Neural progenitor cell (in vitro differentiated cells): ENCODE data around the gene CACNA1E. TPM values are rescaled to one million over a fixed set of nuclear protein-coding genes. Genes with fewer than 3 reads are reported as not detected.

Experiments
- DNase-seq: peaks from one replicate; pipeline ENCODE4 v3.0.0-alpha.2; 2016; ENCODE audit warnings: low spot score
- H2AFZ ChIP-seq: fragments of 200-600 bp; sonication (generic); replicated peaks from 2 replicates; pipeline ENCODE4 v1.6.1; 2016; ENCODE audit warnings: antibody characterized with exemption
- H3F3A ChIP-seq: fragments of 200-600 bp; sonication (generic); 2 replicates; pipeline ENCODE4 v1.6.1; 2016; ENCODE audit warnings: antibody characterized with exemption, low read depth
- H3K27ac ChIP-seq: fragments of 200-600 bp; sonication (generic); 2 replicates; pipeline ENCODE4 v1.5.1; 2016; ENCODE audit warnings: mild to moderate bottlenecking
- H3K27me3 ChIP-seq: fragments of 200-600 bp; sonication (generic); 2 replicates; pipeline ENCODE4 v1.6.1; 2016; ENCODE audit warnings: mild to moderate bottlenecking, moderate library complexity
- H3K36me3 ChIP-seq: fragments of 200-600 bp; sonication (generic); 2 replicates; pipeline ENCODE4 v1.5.1; 2016
- H3K4me1 ChIP-seq: fragments of 200-600 bp; sonication (generic); 2 replicates; pipeline ENCODE4 v1.6.1; 2016; ENCODE audit warnings: mixed run types
- H3K4me2 ChIP-seq: fragments of 200-600 bp; sonication (generic); 2 replicates; pipeline ENCODE4 v1.6.1; 2016
- H3K4me3 ChIP-seq: fragments of 200-600 bp; sonication (generic); 2 replicates; pipeline ENCODE4 v1.5.1; 2016
- H3K79me2 ChIP-seq: fragments of 200-600 bp; sonication (generic); 2 replicates; pipeline ENCODE4 v1.6.1; 2016; ENCODE audit warnings: low read depth
- H3K9ac ChIP-seq: fragments of 200-600 bp; sonication (generic); 2 replicates; pipeline ENCODE4 v1.6.1; 2016
- H3K9me3 ChIP-seq: fragments of 200-600 bp; sonication (generic); 2 replicates; pipeline ENCODE4 v1.5.1; 2016; ENCODE audit warnings: low read depth
- H4K20me1 ChIP-seq: fragments of 200-600 bp; sonication (generic); 2 replicates; pipeline ENCODE4 v1.6.1; 2016; ENCODE audit warnings: low read depth
- H3K27ac Mint-ChIP-seq: 3 replicates; pipeline ENCODE4 v1.8.0; 2021; ENCODE audit warnings: mixed read lengths
- H3K27me3 Mint-ChIP-seq: 2 replicates; pipeline ENCODE4 v1.8.0; 2022; ENCODE audit warnings: low read depth, mild to moderate bottlenecking, inconsistent platforms, moderate library complexity, mixed read lengths; ENCODE audit not compliant: insufficient read depth
- H3K36me3 Mint-ChIP-seq: 3 replicates; pipeline ENCODE4 v1.8.0; 2021; ENCODE audit warnings: mixed read lengths
- H3K4me1 Mint-ChIP-seq: 3 replicates; pipeline ENCODE4 v1.8.0; 2021; ENCODE audit warnings: mixed read lengths
- H3K4me3 Mint-ChIP-seq: 3 replicates; pipeline ENCODE4 v1.8.0; 2021; ENCODE audit warnings: mild to moderate bottlenecking, moderate library complexity, mixed read lengths
- H3K9me3 Mint-ChIP-seq: 3 replicates; pipeline ENCODE4 v1.8.0; 2020; ENCODE audit warnings: mixed read lengths
- EZH2 ChIP-seq: fragments of 200-600 bp; sonication (generic); IDR thresholded peaks from 2 replicates; pipeline ENCODE4 v1.6.1; 2017; ENCODE audit warnings: antibody characterized with exemption, mild to moderate bottlenecking, moderate library complexity
- EZH2phosphoT487 ChIP-seq: fragments of 200-600 bp; sonication (generic); IDR thresholded peaks from 2 replicates; pipeline ENCODE4 v1.6.1; 2017; ENCODE audit warnings: antibody characterized with exemption
- total RNA-seq: library from RNA; depleted of rRNA; stranded (reverse); fragments of >200 nt; gene quantifications from 2 replicates; pipeline ENCODE4 v1.2.3, GENCODE V29; 2015; ENCODE audit warnings: low replicate concordance
- TF ChIP-seq, protein P1 (sequence below): fragments of 200-600 bp; sonication (generic); IDR thresholded peaks from 2 replicates; pipeline ENCODE4 v1.5.1; 2017; ENCODE audit warnings: antibody characterized with exemption, mild to moderate bottlenecking

Gene CACNA1E
- total RNA-seq, 1 donor from 2014 or later: 2.1 TPM

DNA sequence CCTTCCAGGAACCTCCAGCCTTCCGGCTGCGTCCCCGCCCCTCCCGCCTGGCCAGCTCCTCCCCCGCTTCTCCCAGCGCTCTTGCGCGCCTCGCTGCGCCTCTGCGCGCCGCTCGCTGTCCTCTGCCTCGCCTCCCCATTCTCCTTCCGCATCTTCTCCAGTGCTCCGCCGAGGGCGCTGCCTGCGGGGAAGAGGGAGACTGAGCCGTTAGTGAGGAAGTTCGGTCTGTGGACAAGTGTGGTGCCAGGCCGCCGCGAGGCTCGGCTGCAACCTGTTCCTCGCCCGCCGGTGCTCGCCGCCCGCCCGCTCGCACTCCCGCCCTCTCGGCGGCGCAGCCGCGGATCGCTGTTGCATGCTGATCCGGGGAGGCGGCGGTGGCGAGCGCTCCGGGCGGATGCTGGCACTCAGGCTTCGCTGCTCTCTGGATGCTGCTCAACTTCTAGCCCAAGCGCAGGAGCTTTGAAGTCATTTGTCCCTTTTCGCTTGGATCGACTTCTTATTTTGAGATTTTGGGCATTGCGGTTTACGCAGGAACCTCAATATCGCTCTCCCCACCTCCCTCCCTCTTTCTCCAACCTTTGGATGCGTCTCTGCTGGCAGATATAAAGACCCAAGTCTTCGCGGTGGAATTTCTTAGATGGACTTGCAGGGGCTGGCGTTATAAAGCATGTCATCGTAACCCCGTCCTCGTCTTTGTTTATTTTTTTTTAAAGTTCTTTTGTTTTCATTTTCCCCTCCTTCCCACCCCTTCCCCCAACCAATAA, 614 bp upstream of the CACNA1E start:
- Histone ChIP-seq H3F3A (peaks cover 20% of the 10 kb centered on the region), H4K20me1 (peaks cover 7% of the 10 kb centered on the region), H3K27me3 (peaks cover 80% of the 10 kb centered on the region), H3K9me3 (no peaks in the 10 kb centered on the region), H3K4me3 (peak overlapping the region; percentile 48), H3K79me2 (no peaks in the 10 kb centered on the region), H3K4me1 (peaks cover 25% of the 10 kb centered on the region), H3K36me3 (no peaks in the 10 kb centered on the region), H3K9ac (no peak overlapping the region), H3K4me2 (peak overlapping the region; percentile 85), H3K27ac (no peak overlapping the region), H2AFZ (peak overlapping the region; percentile 75)
- TF ChIP-seq, protein P1, sequence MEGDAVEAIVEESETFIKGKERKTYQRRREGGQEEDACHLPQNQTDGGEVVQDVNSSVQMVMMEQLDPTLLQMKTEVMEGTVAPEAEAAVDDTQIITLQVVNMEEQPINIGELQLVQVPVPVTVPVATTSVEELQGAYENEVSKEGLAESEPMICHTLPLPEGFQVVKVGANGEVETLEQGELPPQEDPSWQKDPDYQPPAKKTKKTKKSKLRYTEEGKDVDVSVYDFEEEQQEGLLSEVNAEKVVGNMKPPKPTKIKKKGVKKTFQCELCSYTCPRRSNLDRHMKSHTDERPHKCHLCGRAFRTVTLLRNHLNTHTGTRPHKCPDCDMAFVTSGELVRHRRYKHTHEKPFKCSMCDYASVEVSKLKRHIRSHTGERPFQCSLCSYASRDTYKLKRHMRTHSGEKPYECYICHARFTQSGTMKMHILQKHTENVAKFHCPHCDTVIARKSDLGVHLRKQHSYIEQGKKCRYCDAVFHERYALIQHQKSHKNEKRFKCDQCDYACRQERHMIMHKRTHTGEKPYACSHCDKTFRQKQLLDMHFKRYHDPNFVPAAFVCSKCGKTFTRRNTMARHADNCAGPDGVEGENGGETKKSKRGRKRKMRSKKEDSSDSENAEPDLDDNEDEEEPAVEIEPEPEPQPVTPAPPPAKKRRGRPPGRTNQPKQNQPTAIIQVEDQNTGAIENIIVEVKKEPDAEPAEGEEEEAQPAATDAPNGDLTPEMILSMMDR: peak; percentile 13
- TF ChIP-seq EZH2 (peak; percentile 18), EZH2phosphoT487 (peak; percentile 20)
- Mint-ChIP-seq H3K4me1 (peaks cover 29% of the 10 kb centered on the region), H3K4me3 (peak overlapping the region; percentile 87), H3K9me3 (peaks cover 2% of the 10 kb centered on the region), H3K27ac (peak overlapping the region; percentile 69), H3K36me3 (no peaks in the 10 kb centered on the region), H3K27me3 (peaks cover 50% of the 10 kb centered on the region)
- peak; percentile 85 for DNase-seq

DNA sequence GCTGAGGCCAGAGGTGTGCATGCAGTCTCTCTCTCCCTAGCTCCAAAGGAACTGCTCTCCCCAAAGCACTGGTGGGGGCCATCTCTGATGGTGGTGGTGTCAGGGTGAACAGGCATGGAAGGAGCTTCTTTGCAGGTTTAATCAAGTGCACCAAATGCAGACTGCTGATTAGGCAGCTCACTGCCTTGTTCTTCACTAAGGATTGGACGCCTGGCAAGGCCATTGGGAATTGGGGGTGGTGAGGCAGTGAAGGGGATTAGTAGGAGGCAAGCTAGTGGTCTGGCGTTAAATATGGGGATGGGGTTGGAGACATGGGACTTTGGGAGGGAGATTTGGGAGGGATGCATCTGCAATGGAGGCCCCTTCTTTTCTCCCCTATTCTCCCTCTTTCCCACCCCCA, 1.5 kb downstream of the CACNA1E start:
- H3K36me3 Mint-ChIP-seq: no peaks in the 10 kb centered on the region
- peaks cover 22% of the 10 kb centered on the region for H3K4me1 ChIP-seq
- no peak overlapping the region for H3K27ac ChIP-seq
- peaks cover 57% of the 10 kb centered on the region for H3K27me3 Mint-ChIP-seq
- H3K4me3 ChIP-seq: no peak overlapping the region
- no peaks in the 10 kb centered on the region for H3K9me3 ChIP-seq
- H3K27ac Mint-ChIP-seq: no peak overlapping the region
- H3K27me3 ChIP-seq: peaks cover 99% of the 10 kb centered on the region
- no peak overlapping the region for H2AFZ ChIP-seq
- H3K36me3 ChIP-seq: no peaks in the 10 kb centered on the region
- DNase-seq: no peak
- H3K4me1 Mint-ChIP-seq: peaks cover 26% of the 10 kb centered on the region
- peak overlapping the region; percentile 77 for H3K4me3 Mint-ChIP-seq
- peaks cover 7% of the 10 kb centered on the region for H4K20me1 ChIP-seq
- no peak overlapping the region for H3K9ac ChIP-seq
- H3K9me3 Mint-ChIP-seq: peaks cover 2% of the 10 kb centered on the region
- TF ChIP-seq, protein P1: no peak
- TF ChIP-seq EZH2phosphoT487 (no peak), EZH2 (no peak)
- peaks cover 20% of the 10 kb centered on the region for H3F3A ChIP-seq
- H3K79me2 ChIP-seq: no peaks in the 10 kb centered on the region
- H3K4me2 ChIP-seq: peak overlapping the region; percentile 93

DNA sequence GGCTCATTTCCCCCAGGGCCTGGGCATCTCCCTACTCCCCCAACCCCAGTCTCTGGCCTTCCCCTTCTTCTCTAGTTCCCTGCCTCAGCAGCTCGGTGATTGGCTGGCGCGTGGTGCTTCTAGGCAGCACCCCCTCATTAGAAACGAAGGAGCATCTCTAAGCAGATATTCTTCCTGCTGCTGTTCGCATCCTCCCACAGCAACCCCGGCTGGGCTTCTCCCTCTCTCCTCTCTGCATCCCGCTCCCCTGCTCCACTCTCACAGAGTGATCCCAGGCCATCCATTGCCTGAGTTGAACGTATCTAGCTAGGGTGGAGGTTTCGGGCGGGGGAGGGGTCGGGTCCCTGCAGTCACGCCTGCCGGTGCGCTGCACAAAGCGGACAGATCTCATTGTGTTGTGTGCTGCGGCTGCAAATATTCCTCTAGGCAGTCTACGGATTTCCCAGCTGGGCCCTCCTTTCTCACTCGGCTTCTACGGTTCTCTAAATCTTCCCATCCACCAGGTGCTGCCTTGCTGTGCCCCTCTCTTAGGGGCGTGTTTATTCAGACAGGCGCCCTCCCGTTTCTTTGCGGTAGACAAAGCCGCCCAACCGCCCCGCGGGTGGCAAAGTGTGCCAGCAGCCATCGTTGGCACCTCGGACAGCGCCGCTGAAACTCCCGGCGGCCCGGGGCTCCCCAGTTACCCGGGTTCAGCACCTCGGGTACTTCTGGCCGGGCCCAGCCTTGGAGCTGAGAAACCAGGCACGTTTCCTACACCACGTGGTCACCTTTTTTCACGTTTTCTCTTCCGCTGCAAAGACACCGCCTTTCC, 2.2 kb downstream of the CACNA1E start:
- Mint-ChIP-seq H3K4me3 (peak overlapping the region; percentile 77), H3K4me1 (peaks cover 27% of the 10 kb centered on the region), H3K36me3 (no peaks in the 10 kb centered on the region), H3K27me3 (peaks cover 57% of the 10 kb centered on the region), H3K9me3 (peaks cover 2% of the 10 kb centered on the region), H3K27ac (no peak overlapping the region)
- peaks cover 20% of the 10 kb centered on the region for H3F3A ChIP-seq
- H4K20me1 ChIP-seq: peaks cover 7% of the 10 kb centered on the region
- H3K36me3 ChIP-seq: no peaks in the 10 kb centered on the region
- TF ChIP-seq, protein P1: no peak
- TF ChIP-seq EZH2 (peak; percentile 60), EZH2phosphoT487 (no peak)
- no peak overlapping the region for H3K9ac ChIP-seq
- no peaks in the 10 kb centered on the region for H3K9me3 ChIP-seq
- peaks cover 93% of the 10 kb centered on the region for H3K27me3 ChIP-seq
- peak overlapping the region; percentile 93 for H3K4me2 ChIP-seq
- peak overlapping the region; percentile 93 for H2AFZ ChIP-seq
- H3K27ac ChIP-seq: no peak overlapping the region
- peak overlapping the region; percentile 54 for H3K4me3 ChIP-seq
- peak; percentile 83 for DNase-seq
- H3K79me2 ChIP-seq: no peaks in the 10 kb centered on the region
- peaks cover 22% of the 10 kb centered on the region for H3K4me1 ChIP-seq
